GM21786 (cell line): Measurements from ENCODE around the gene RALGPS1.

Experiments used
- ATAC-seq: cut with Tn5 transposase; IDR thresholded peaks from one replicate; pipeline ENCODE4 v1.9.1; 2021; ENCODE audit not compliant: unreplicated experiment

The RALGPS1 gene

DNA sequence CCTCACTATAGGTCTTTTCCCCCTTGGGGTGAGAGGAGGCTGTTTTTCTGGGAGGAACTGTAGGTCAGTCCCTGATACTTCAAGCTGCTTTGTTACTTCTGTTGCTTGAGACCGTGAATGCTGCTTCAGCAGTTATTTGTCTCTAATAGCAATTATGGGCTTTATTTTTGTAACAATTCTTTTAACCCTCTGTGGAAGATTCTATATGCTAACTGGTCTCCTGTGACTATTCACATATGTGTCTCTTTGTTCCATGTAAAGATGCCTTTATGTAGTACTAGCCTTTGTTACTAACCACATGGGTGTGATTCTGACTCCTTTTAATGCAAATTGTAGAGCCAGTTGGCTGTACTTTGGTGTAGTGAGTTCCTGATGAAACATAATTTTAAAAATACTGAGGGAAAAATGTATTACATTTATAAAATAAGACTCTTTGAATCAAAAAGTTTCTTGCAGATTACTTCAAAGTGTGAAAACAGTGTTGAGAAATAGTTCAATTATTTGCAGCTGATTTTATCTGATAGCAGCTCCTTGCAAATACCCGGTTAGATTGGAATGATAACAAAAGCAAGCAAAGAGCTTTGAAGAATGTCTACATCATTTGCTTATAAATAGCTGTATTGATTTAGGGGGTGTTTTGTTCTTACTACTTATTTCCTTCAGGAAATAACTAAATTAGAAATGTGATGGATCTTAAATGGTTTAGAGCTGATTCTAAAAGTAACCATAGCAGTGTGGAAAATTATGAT is 161.2 kb downstream of the RALGPS1 start:
- no peak for ATAC-seq

DNA sequence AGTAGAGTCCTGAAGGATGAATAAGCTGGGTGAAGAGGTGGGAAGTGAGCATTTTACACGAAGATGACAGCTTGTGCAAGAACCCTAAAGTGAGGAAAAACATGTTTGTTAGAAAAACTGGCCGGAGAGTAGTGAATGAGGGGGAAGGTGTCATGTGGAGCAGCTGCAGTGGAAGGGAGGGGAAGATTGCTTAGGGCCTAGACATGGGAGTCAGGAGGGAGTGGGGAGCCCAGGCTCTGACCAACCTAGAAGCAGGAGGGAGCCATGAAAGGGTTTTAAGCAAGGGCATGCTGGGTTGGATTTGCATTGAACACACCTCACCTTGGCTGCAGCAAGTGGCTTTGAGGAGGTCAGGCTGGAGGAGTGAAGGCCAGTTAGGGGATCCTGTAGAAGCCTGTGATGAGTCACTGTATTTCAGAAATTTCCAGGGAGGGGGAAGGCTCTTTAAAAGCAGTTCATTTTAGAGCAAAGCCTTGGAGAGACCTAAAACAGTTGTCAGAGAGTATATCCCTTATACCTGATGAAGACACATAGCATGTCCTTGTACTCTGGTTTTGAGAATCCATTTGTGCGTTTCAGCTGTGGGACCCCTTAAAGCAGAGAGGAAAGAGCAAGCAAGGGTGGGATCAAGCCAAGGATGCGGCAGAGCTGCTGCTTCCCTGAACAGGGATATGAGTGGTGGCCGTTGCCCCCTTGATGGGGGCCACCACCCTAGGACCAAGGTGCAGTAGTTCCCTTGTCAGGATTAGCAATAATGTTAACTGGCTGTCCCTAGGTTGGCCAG is 162.5 kb downstream of the RALGPS1 start:
- ATAC-seq: no peak

DNA sequence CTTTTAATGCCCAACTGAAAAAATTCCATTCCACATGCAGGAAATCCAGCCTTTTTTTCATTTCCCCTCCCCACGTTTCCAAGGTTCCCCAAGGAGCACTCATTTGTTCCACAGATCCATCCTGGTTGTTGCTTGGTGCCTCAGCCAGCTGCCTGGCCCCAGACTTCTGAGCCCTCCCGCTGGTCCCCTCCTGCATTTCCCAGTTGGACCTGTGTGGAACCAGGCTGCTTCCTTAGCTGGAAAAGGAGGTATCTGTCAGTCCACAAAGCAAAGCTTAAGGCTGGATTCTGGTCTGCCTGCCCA is 163.0 kb downstream of the RALGPS1 start:
- no peak for ATAC-seq

DNA sequence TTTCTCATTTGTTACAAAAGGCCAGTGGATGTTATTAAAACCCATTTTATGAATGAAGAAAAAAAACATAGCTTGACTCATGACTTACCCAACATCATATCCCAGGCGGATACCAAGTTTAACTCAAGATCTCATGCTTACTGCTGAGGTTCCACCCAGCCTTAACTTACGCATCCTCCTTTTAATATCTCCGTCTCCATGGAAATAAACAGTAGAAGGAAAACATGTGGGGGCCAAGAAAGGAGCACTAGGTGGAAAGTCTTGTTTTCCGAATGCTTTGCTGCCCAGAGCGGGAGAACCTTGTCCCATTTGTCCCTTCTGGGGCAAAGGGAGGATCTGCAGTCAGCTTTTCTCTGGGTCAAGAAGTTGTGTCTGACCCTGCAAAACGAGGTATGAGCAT is 163.8 kb downstream of the RALGPS1 start:
- ATAC-seq: no peak

DNA sequence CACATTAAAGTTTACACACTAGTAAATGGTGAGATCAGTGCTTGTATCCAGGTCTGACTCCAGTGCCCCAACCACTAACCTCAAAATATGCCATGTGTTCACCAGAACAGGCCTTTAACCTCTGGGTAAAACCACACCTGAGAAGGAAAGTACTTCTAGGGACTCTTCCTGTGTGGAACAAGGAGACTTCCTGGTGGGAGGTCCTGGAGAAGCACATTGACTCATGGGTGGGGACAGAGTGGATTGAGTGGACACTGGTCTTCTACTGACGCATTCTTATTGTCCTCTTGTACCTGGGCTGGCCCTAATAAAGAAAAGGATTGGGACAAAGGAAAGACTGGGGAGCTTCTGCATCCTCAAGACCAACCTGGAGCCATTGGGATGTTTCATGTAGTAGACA is 164.4 kb downstream of the RALGPS1 start:
- no peak for ATAC-seq

DNA sequence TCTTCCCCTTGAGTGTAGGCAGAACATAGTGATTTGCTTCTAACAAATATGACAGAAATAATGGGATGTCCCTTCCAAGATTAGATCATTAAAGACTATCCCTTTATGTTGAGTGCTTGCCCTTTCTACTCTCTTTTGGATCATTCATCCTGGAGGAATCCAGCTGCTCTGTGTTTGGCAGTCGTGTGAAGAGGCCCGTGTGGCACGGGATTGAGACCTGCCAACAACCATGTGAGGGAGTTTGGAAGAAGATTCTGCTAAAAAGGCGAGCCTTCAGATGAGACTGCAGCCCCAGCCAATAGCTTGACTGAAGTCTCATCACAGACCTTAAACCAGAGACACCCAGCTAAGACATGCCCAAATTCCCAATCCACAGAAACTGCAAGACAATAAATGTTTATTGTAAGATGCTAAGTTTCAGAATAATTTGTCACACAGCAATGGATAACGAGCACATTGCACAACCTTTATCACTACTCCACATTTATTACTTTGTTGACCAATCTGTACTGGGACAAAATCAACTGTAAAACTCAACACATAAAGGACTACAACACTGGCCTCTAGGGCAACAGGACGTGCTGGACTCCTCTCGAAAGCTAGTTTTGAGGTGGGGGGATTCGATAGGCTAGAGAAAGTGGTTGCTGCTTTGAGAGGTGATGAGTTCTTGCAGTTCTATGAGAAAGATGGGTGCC is 165.0 kb downstream of the RALGPS1 start:
- no peak for ATAC-seq

DNA sequence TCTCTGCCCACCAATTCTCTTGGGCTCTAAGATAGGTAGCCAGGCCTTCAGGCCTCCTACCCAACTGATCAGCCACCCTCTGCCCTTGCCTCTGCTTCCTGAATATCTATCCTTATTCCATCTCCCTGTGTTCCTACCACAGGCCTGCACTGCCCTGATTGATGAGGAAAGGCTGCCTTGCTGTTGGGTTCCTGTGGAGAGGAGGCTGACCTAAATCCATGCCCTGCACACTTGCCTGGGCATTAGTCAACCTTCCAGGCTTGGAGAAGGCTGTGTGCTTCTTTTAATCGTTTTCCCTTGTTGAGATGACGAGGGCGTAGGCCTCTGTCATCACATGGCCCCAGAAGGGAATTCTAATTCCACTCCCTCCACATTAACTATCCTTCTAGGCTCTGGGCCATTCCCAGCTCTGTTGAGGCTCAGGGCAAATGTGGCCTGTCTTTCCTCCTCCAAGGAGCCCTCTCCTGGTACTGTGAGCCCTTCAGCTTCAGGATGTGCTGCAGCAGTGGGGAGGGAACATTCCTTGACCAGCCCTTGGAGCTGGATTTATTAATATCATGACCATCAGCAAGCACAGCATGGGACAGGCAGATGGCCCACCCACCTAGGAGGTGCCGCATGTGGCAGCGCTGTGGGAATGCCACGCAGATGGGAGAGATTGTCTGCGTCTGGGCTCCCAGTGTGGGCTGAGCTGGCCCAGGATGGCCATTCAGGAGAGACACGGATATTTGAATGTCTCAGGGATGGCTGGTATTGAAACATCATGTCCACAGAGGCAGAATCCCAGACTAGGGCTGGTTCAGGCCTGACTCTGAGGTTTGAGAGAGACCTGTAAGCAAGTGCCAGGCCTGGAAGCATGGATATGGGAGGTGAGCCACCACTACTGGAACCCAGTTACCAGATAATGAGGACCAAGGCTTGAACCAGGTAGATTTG is 166.9 kb downstream of the RALGPS1 start:
- no peak for ATAC-seq

DNA sequence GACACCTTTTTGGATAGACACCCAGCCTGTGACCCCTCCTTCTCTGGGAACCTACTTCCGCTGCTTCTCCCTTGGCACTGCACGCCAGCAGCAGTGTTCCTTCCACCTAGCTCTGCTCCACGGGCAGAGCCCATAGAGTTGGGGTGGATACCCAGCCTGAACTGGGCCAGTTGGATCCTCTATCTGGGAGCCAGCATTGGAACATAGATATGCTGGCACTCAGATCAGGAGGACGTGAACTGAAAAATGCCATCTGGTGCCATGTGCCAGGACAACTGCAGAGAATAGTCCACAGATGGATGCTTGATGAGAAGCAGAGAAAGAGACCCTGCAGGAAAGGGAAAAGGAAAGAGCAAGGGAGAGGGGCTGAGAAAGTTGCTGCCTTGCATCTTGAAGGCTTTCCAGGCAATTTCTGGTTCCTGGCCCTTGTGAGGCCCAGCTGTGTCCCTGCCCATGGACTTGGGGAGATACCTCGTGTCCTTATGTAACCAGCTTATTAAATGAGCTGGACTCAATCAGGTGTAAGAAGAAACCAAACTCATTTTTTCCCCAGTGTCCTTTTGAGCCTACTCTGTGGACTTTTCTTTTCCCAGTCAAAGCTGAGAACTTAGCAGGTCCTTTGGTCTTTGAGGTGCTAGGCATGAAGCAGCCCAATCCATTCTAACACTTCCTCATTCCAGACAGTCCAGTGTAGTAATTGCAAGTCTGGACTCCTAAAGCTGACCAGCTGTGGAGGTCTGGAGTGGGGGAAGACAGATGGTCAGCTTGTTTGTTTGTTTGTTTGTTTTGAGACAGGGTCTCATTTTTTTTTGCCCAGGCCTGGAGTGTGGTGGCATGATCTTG is 168.8 kb downstream of the RALGPS1 start:
- ATAC-seq: no peak

DNA sequence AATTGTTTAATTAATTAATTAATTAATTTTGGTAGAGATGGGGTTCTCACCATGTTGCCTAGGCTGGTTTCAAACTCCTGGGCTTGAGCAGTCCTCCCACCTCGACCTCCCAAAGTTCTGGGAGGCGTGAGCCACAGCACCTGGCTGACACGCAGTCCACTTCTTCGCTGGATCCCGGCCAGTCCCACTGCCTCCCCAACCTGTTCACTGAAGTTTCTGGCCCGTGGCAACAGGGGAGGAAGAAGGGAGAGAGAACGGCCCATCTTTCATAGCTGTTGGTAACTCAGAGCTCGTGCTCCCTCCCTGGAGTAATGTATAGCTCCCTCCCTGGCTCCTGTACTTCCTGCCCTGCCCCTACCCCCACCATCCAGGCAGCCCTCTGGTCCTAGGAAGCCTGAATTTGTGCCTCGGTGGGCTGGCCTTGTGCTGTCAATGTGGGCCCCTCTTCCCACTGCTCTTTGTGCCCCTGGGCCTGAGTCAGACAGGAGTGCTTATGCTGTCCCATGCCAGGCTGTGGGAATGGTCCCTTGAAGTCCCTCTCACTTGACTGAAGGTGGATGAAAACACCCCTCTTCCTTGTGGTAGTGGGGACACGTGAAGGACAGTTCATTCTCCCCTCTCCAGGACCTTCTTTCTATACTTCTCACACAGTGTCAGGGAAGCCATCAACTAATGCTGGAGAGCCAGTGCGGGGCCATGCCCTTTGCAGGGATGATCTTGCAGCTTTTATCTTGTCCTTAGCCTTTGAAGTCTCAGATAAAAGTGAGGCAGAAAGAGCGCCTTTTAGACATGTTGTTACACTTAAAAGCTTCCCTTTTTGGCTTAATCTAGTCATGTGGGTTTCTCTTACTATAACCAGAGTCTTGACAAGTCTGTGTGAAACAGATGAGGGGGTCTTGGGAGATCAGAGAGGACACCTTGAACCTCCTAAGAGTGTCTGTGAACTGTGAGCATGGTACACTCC is 169.8 kb downstream of the RALGPS1 start:
- no peak for ATAC-seq

DNA sequence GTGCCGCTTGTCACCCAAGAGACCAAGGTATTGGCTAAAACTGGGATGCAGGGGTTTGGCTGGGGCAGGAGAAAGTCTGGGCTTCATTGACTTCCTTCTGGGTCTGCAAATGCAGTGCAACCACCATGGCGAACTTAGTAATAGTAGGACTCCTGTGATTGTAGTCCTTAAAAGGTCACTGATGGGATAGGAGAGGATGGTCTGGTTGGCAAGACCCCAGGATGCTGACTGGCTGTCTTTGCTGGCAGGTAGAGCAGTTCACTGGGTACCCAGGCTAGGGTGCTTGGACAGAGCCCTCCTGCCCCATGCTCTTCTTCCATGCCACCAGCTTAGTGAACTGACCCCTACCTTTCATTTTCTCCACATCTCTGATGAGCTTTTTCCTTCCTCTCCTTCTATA is 170.6 kb downstream of the RALGPS1 start:
- ATAC-seq: no peak

DNA sequence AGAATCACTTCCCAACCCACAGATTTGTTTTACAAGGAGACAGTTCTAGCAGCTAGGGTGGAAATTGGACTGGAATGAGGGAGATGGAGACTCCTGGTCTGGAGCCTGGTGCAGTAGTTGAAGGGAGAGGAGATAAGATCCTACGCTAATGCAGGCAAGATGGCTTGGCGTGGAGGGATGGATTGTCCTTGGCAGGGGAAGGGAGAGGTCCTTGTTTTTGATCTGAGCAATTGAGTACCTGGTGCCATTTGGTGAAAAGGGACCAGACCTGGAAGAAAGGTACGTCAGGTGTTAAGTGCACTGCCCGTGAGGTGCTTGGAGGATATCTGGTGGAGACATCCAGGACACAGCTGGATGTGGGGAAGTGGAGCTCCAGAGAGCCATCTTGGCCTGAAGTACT is 172.2 kb downstream of the RALGPS1 start:
- ATAC-seq: no peak

DNA sequence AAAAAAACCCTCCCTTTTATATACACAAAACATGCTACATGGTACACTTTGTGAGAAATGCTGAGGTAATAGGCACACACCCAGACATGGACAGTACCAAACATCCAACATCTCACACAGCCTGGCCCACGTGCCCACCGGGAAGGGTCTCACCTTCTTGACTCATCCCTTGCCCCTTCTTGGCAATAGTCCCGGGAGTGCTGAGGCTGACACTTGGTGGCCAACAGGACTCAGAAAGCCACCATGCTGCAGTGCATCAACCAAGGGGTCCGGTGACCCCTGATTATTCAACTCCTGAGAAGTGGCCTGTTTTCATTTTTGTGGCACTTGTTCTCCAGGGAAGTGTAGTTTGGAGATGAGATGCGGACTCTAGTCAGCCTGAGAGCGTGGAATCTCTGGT is 172.8 kb downstream of the RALGPS1 start:
- no peak for ATAC-seq

DNA sequence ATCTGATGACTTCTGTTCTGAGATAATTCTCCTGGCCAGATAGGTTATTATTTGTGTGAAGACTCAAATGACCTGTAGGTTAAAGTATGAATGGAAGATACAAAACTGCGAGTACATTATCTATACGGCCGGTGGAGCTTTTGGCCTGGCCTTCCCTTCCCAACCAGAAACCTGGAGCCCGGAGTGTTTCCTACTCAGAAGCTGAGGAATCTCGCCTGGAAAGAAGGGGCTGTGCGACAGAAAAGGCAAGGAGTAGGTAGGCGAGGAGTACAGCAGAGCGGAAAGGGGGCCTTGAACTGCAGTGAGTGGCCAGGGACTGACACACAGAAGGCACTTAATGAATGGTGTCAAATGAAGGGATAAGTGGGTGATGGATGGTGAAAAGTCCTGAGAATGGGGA is 173.3 kb downstream of the RALGPS1 start:
- no peak for ATAC-seq

DNA sequence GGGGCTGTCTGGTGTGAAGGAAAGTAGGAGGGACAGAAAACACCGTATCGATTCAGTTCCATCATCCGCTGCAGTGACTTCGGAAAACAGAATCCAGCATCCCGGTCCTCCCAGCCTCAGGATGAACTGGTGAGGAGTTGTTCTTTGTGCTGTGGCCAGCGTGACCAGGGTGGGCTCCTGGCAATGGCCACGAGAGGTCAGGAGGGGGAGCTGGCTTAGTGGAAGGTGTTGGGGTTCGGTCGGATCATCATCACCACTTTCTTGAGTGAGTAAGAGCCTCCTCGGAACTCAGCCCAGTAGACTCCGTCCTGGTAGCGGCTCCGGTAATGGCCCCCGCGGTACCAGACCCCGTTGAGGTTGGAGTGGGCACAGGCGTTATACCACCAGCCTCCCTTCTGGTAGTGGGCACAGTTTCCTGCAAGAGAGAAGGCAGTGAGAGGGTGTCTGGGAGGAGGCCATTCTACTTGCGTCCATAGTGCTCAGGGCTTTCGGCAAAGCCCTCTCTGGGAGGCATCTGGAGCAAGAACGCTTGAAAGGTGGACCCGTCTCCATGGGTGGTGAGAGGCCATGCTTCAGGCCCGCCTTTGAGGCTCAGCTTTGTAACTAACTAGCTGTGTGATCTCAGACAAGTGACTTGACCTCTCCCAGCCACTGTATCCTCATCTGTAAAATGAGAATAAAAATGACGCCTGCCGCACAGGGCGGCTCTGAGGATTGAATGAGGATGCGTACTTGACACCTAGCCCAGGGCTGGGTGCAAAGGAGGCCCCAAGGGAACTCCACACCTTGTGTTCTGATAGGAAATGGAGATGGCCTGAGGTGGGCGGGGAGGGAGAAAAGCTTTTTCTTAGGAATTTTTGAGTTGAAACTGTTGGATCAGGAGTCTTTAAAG is 174.4 kb downstream of the RALGPS1 start:
- ATAC-seq: no peak

DNA sequence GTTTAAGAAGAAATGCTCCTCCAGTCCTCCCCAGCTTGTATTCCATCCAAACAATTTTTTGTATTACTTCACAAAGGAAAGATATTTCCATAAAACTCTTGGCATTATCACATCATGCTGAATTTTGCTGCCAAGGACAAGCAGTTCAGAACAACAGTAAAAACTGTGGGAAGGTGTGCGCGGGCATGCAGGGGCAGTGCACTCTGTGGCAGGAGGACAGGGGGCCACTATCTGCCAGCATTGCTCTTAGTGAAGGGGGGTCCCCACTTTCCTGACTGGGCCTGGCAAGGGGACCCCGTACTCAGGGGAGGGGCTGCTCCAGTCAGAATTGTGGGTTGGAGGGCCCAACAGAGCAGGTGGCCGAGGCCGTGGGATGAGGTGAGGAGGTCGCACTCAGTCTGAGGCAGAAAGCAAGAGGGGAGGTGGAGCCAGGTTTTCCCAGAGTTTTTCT is 175.1 kb downstream of the RALGPS1 start:
- ATAC-seq: no peak

DNA sequence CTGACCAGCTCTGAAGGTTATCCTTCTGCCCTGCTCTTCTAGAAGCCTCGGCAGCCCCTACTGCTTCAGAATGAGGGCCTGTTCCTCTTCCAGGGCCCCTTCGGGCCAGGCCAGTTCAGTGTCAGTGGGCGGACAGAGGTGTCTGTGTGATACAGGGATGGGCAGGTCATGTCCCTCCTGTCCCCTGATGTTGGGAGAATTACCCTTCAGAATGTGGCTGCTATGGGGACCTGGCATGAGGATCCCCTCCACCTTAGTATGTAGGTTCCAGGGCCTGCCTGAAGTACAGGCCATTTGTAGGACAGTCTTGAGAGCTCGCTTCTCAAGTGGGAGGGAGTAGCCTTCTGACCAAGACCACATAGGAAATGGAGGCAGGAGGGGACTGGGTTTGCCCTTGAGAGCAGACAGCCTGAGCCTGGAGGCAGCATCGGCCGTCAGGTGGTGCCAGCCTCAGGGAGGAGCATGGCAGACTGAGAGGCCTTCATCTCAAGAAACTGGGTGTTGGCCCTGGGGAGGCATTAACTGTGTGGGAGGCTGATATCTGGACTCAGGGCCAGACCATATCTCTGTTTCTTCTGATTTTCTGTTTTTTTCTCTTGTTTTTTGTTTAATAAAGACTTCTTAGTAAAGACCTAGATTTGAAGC is 175.9 kb downstream of the RALGPS1 start:
- no peak for ATAC-seq

DNA sequence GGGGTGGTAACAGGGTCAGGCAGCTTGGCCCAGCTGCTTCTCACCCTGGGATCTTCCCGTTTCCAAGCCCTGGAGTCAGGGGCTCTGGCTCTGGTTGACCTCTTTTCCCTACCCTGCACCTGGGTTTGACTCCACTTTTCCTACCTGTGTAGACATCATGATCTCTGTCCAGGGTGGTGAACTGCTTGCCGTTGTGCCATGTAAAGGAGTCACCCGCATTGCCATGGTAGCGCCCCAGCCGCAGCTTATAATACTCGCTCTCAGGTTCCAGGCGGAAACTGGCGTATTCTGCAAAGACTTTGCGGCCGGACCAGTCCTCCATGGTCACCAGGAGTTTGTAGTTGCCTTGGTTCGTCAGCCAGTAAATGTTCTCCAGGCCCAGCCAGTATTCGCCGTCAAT is 176.9 kb downstream of the RALGPS1 start:
- no peak for ATAC-seq
